Sigmoid colon (tissue), 4 donors: Measurements from ENCODE around the gene MAPT.

Experiments used
- CTCF ChIP-seq, 4 experiments: fragments of 450-650 bp in 3 of 4; fragments of 200-600 bp in 1 of 4; IDR thresholded peaks; one replicate each; pipeline ENCODE4 v1.5.1; 2016 to 2019; ENCODE audit warnings: antibody characterized with exemption in 4 of 4, mild to moderate bottlenecking in 3 of 4, moderate library complexity in 2 of 4
- POLR2AphosphoS5 ChIP-seq, 4 donors: sonication (generic); formaldehyde crosslinking; IDR thresholded peaks; one replicate each; pipeline ENCODE4 v1.6.1; 2017; ENCODE audit warnings: antibody characterized with exemption in 4 of 4

GRCh38 chr17:45974916-45975630 lies 80.7 kb downstream of the MAPT start:
- TF ChIP-seq CTCF (IDR thresholded peaks at IDR 0.05) (no peak), POLR2AphosphoS5 (IDR thresholded peaks at IDR 0.05) (no peak)
